K562 (cell line): ENCODE measurements around the gene ST3GAL3. TPM values are rescaled to one million over a fixed set of nuclear protein-coding genes. Genes with fewer than 3 reads are reported as not detected.

Source experiments
- C11orf30 ChIP-seq: fragments of 450-650 bp; IDR thresholded peaks from 2 replicates; pipeline ENCODE4 v1.6.1; 2016; ENCODE audit warnings: low read depth, mild to moderate bottlenecking
- CHD2 ChIP-seq: IDR thresholded peaks from 2 replicates; pipeline ENCODE4 v1.6.1; 2011; ENCODE audit warnings: low read depth, low read length
- FOXA3 ChIP-seq, 2 experiments: fragments of 450-650 bp in 1 of 2; sonication (generic) in 1 of 2; formaldehyde crosslinking; IDR thresholded peaks in 1 of 2; conservative IDR thresholded peaks in 1 of 2; 2 replicates each; pipeline versions ENCODE4 v1.4.0 to v1.8.0; 2020 to 2022; ENCODE audit warnings: mild to moderate bottlenecking in 2 of 2, missing genetic modification reagents in 1 of 2
- HSF4 ChIP-seq: fragments of 250-450 bp; sonication (Bioruptor Pico); IDR thresholded peaks from 2 replicates; pipeline ENCODE4 v2.1.2; 2022; ENCODE audit warnings: mild to moderate bottlenecking, moderate library complexity, borderline replicate concordance
- JUN ChIP-seq, 2 experiments: sonication (generic) in 1 of 2; formaldehyde crosslinking in 1 of 2; IDR thresholded peaks; 2 replicates each; pipeline versions ENCODE4 v1.6.1 to v1.8.0; 2012 to 2022; ENCODE audit warnings: borderline replicate concordance in 2 of 2, mild to moderate bottlenecking in 2 of 2, improper control_type of control experiment in 1 of 2, low read depth in 1 of 2, low read length in 1 of 2, missing genetic modification reagents in 1 of 2
- KDM4B ChIP-seq, 2 experiments: fragments of 450-650 bp in 1 of 2; sonication (generic) in 1 of 2; IDR thresholded peaks; 2 replicates each; pipeline ENCODE4 v1.6.1; 2016 to 2017; ENCODE audit warnings: borderline replicate concordance in 2 of 2, antibody characterized with exemption in 1 of 2, low read depth in 1 of 2, mild to moderate bottlenecking in 1 of 2
- KDM5B ChIP-seq: fragments of 200-600 bp; sonication (generic); IDR thresholded peaks from 2 replicates; pipeline ENCODE4 v1.6.1; 2012; ENCODE audit warnings: low read depth, mild to moderate bottlenecking, moderate library complexity, low read length, control low read depth, inconsistent platforms; ENCODE audit not compliant: insufficient replicate concordance
- MBD2 ChIP-seq: sonication (generic); IDR thresholded peaks from 2 replicates; pipeline ENCODE4 v1.6.1; 2016; ENCODE audit warnings: low read depth, borderline replicate concordance
- MCM5 ChIP-seq: fragments of 450-650 bp; IDR thresholded peaks from 2 replicates; pipeline ENCODE4 v1.6.1; 2016; ENCODE audit warnings: low read depth
- NEUROD1 ChIP-seq: fragments of 150-350 bp; IDR thresholded peaks from 2 replicates; pipeline ENCODE4 v1.6.1; 2014; ENCODE audit warnings: borderline replicate concordance, low read length, low read depth; ENCODE audit not compliant: partially characterized antibody
- NR4A1 ChIP-seq, 2 experiments: fragments of 250-450 bp in 1 of 2; fragments of 450-650 bp in 1 of 2; sonication (Bioruptor Pico) in 1 of 2; IDR thresholded peaks; 2 replicates each; pipeline versions ENCODE4 v1.4.0 to v1.6.1; 2016 to 2020; ENCODE audit warnings: mild to moderate bottlenecking in 2 of 2, missing compliant biosample characterization in 1 of 2, missing genetic modification characterization in 1 of 2, moderate library complexity in 1 of 2
- XRCC5 ChIP-seq: fragments of 200-400 bp; formaldehyde crosslinking; IDR thresholded peaks from 2 replicates; pipeline ENCODE4 v1.6.1; 2017; ENCODE audit warnings: low read depth, mild to moderate bottlenecking, low read length
- ZNF12 ChIP-seq: sonication (generic); formaldehyde crosslinking; IDR thresholded peaks from 2 replicates; pipeline ENCODE4 v1.4.0; 2020; ENCODE audit warnings: mild to moderate bottlenecking, missing genetic modification reagents
- polyA plus RNA-seq, 8 experiments: library from polyadenylated mRNA; depleted of rRNA in 4 of 8; stranded (reverse) in 5 of 8; unstranded in 3 of 8; fragments of >200 nt; fragmentation: Nextera tagmentation in 2 of 8; fragmentation: Illumina TruSeq in 1 of 8; extraction: Ambion mirVana in 2 of 8; extraction: Trizol in 1 of 8; gene quantifications; 2 replicates each; pipeline versions ENCODE4 v1.2.1 to v1.2.3, GENCODE V29; 2011 to 2014; ENCODE audit warnings: inconsistent platforms in 1 of 8, missing spikeins in 1 of 8
- total RNA-seq, 7 experiments: library from RNA; depleted of rRNA in 6 of 7; stranded (reverse); fragments of >200 nt in 6 of 7; fragmentation: Illumina TruSeq in 2 of 7; extraction: Trizol in 2 of 7; gene quantifications; 2 replicates each; pipeline versions ENCODE4 v1.2.1 to v1.2.3, GENCODE V29; 2011 to 2021; ENCODE audit warnings: low replicate concordance in 1 of 7
- TF ChIP-seq, protein P1 (sequence below): sonication (generic); formaldehyde crosslinking; IDR thresholded peaks from 2 replicates; pipeline ENCODE4 v1.9.0; 2022; ENCODE audit warnings: mild to moderate bottlenecking, missing genetic modification reagents
- TF ChIP-seq, protein P2 (sequence below): sonication (generic); formaldehyde crosslinking; IDR thresholded peaks from 2 replicates; pipeline ENCODE4 v1.8.1; 2023; ENCODE audit warnings: mild to moderate bottlenecking, missing genetic modification reagents
- TF ChIP-seq, protein P3 (sequence below): sonication (generic); formaldehyde crosslinking; IDR thresholded peaks from 2 replicates; pipeline ENCODE4 v1.9.0; 2022; ENCODE audit warnings: mild to moderate bottlenecking, missing genetic modification reagents
- TF ChIP-seq, protein P4 (sequence below): fragments of 250-450 bp; sonication (Bioruptor Pico); IDR thresholded peaks from 2 replicates; pipeline ENCODE4 v1.8.0; 2021; ENCODE audit warnings: borderline replicate concordance, mild to moderate bottlenecking, moderate library complexity; ENCODE audit not compliant: poor library complexity, severe bottlenecking
- TF ChIP-seq, protein P5 (sequence below): fragments of 250-450 bp; sonication (Bioruptor Pico); IDR thresholded peaks from 2 replicates; pipeline ENCODE4 v1.4.0; 2020; ENCODE audit warnings: borderline replicate concordance
- TF ChIP-seq, protein P6 (sequence below): fragments of 450-650 bp; IDR thresholded peaks from 2 replicates; pipeline ENCODE4 v1.6.1; 2017; ENCODE audit warnings: mild to moderate bottlenecking, moderate library complexity

Gene ST3GAL3
- total and polyA plus RNA-seq, 9 of the 15 experiments (the other 6 are each of a cell fraction or from before 2014, with no cell fraction given) = 1.2 to 18.9 (median 11.0) TPM

DNA sequence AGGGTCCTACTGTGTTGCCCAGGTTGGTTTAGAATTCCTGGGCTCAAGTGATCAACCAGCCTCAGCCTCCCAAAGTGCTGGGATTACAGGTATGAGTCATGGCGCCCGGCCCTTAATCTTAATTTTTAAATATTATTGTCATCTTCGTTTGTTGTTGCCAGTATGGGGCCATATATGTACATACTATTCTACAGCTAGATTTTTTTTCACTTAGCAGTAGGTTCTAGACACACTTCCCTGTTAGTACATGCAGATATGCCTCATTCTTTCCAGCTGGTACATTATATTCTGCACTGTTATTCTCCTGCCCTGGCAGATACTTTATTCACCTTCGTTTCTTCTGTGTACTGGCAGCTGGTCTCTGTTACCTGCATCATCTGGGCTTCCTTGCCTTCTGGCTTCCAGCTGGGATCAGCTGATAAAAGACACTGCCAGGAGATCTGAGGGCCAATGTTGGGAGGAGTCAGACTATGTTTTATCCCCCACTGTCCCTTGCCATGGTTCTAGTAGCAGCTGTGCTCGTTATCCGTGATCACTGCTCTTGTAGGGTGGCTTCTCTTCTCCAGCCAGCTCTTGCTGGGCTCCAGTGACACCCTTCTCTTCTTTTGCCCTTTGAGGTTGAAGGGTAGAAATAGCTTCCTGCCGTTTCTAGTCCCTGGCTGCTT lies 24.7 kb downstream of the ST3GAL3 start (continued):
- TF ChIP-seq FOXA3 (CRISPR knock-in tag; conservative IDR thresholded peaks at IDR 0.05 in 1 of 2, IDR thresholded peaks at IDR 0.05 in 1 of 2) = no peak
- TF ChIP-seq, protein P1, sequence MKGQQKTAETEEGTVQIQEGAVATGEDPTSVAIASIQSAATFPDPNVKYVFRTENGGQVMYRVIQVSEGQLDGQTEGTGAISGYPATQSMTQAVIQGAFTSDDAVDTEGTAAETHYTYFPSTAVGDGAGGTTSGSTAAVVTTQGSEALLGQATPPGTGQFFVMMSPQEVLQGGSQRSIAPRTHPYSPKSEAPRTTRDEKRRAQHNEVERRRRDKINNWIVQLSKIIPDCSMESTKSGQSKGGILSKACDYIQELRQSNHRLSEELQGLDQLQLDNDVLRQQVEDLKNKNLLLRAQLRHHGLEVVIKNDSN = no peak
- no peak for TF ChIP-seq NR4A1 (CRISPR knock-in tag; IDR thresholded peaks at IDR 0.05)
- TF ChIP-seq NR4A1 (tag; IDR thresholded peaks at IDR 0.05) = no peak
- TF ChIP-seq, protein P2, sequence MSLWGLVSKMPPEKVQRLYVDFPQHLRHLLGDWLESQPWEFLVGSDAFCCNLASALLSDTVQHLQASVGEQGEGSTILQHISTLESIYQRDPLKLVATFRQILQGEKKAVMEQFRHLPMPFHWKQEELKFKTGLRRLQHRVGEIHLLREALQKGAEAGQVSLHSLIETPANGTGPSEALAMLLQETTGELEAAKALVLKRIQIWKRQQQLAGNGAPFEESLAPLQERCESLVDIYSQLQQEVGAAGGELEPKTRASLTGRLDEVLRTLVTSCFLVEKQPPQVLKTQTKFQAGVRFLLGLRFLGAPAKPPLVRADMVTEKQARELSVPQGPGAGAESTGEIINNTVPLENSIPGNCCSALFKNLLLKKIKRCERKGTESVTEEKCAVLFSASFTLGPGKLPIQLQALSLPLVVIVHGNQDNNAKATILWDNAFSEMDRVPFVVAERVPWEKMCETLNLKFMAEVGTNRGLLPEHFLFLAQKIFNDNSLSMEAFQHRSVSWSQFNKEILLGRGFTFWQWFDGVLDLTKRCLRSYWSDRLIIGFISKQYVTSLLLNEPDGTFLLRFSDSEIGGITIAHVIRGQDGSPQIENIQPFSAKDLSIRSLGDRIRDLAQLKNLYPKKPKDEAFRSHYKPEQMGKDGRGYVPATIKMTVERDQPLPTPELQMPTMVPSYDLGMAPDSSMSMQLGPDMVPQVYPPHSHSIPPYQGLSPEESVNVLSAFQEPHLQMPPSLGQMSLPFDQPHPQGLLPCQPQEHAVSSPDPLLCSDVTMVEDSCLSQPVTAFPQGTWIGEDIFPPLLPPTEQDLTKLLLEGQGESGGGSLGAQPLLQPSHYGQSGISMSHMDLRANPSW = no peak
- no peak for TF ChIP-seq CHD2
- TF ChIP-seq C11orf30 = no peak
- no peak for TF ChIP-seq NEUROD1
- no peak for TF ChIP-seq KDM4B (IDR thresholded peaks at IDR 0.05; ENCODE audit: borderline replicate concordance in 2 of 2, low read depth in 1 of 2)
- TF ChIP-seq, protein P3, sequence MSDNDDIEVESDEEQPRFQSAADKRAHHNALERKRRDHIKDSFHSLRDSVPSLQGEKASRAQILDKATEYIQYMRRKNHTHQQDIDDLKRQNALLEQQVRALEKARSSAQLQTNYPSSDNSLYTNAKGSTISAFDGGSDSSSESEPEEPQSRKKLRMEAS (CRISPR knock-in tag) = no peak
- TF ChIP-seq MBD2 = no peak
- TF ChIP-seq ZNF12 (CRISPR knock-in tag) = no peak
- TF ChIP-seq XRCC5 = no peak
- TF ChIP-seq, protein P4, sequence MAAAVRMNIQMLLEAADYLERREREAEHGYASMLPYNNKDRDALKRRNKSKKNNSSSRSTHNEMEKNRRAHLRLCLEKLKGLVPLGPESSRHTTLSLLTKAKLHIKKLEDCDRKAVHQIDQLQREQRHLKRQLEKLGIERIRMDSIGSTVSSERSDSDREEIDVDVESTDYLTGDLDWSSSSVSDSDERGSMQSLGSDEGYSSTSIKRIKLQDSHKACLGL (CRISPR knock-in tag) = no peak
- no peak for TF ChIP-seq HSF4 (CRISPR knock-in tag)
- no peak for TF ChIP-seq MCM5
- TF ChIP-seq, protein P5, sequence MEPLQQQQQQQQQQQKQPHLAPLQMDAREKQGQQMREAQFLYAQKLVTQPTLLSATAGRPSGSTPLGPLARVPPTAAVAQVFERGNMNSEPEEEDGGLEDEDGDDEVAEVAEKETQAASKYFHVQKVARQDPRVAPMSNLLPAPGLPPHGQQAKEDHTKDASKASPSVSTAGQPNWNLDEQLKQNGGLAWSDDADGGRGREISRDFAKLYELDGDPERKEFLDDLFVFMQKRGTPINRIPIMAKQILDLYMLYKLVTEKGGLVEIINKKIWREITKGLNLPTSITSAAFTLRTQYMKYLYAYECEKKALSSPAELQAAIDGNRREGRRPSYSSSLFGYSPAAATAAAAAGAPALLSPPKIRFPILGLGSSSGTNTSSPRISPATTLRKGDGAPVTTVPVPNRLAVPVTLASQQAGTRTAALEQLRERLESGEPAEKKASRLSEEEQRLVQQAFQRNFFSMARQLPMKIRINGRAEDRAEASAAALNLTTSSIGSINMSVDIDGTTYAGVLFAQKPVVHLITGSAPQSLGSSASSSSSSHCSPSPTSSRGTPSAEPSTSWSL (CRISPR knock-in tag) = no peak
- TF ChIP-seq KDM5B = no peak
- TF ChIP-seq, protein P6, sequence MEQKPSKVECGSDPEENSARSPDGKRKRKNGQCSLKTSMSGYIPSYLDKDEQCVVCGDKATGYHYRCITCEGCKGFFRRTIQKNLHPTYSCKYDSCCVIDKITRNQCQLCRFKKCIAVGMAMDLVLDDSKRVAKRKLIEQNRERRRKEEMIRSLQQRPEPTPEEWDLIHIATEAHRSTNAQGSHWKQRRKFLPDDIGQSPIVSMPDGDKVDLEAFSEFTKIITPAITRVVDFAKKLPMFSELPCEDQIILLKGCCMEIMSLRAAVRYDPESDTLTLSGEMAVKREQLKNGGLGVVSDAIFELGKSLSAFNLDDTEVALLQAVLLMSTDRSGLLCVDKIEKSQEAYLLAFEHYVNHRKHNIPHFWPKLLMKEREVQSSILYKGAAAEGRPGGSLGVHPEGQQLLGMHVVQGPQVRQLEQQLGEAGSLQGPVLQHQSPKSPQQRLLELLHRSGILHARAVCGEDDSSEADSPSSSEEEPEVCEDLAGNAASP = no peak
- no peak for TF ChIP-seq JUN (IDR thresholded peaks at IDR 0.05; ENCODE audit: borderline replicate concordance, low read depth, low read length)
- TF ChIP-seq JUN (CRISPR knock-in tag; IDR thresholded peaks at IDR 0.05; ENCODE audit: borderline replicate concordance) = no peak
